ENCODE results near the gene BPTF.
"Not testable (repeated sequence)": the region's sequence is repeated elsewhere in the genome, so short reads cannot be mapped to it uniquely, and the experiment has no call there.

BPTF gene

GRCh38 chr17:67836205-67836987 is 11.1 kb downstream of the BPTF start:
- DNase-seq = no peak

GRCh38 chr17:67837965-67838364 is 12.7 kb downstream of the BPTF start:
- DNase-seq = no peak

- no peak for DNase-seq
Measured at GRCh38 chr17:67838538-67838937, 13.2 kb downstream of the BPTF start.

GRCh38 chr17:67841992-67842391 is 16.7 kb downstream of the BPTF start:
- no peak for DNase-seq

GRCh38 chr17:67842648-67843047 is 17.3 kb downstream of the BPTF start:
- DNase-seq = no peak

- no peak for DNase-seq
Measured at GRCh38 chr17:67845374-67845773, 20.1 kb downstream of the BPTF start.

GRCh38 chr17:67848189-67848588 is 22.9 kb downstream of the BPTF start:
- DNase-seq = not testable (repeated sequence)

- not testable (repeated sequence) for DNase-seq
Measured at GRCh38 chr17:67848846-67849245, 23.5 kb downstream of the BPTF start.

- DNase-seq = no peak
Measured at GRCh38 chr17:67850991-67851631, 25.8 kb downstream of the BPTF start.

- no peak for DNase-seq
Measured at GRCh38 chr17:67853703-67854102, 28.4 kb downstream of the BPTF start.

GRCh38 chr17:67854378-67854777 is 29.1 kb downstream of the BPTF start:
- DNase-seq = no peak

GRCh38 chr17:67855504-67856324 is 30.4 kb downstream of the BPTF start:
- DNase-seq = no peak

- DNase-seq = not testable (repeated sequence)
Measured at GRCh38 chr17:67856402-67856801, 31.1 kb downstream of the BPTF start.

- DNase-seq = no peak
Measured at GRCh38 chr17:67862614-67863217, 37.4 kb downstream of the BPTF start.

- no peak for DNase-seq
Measured at GRCh38 chr17:67863624-67864247, 38.4 kb downstream of the BPTF start.

GRCh38 chr17:67865438-67865837 is 40.1 kb downstream of the BPTF start:
- no peak for DNase-seq

GRCh38 chr17:67867591-67867990 is 42.3 kb downstream of the BPTF start:
- DNase-seq = no peak

- DNase-seq = no peak
Measured at GRCh38 chr17:67868176-67868575, 42.9 kb downstream of the BPTF start.

GRCh38 chr17:67879662-67880061 is 54.4 kb downstream of the BPTF start:
- no peak for DNase-seq

GRCh38 chr17:67881083-67881482 is 55.8 kb downstream of the BPTF start:
- DNase-seq = no peak

- DNase-seq = no peak
Measured at GRCh38 chr17:67884741-67885140, 59.4 kb downstream of the BPTF start.

GRCh38 chr17:67891481-67892119 is 66.3 kb downstream of the BPTF start:
- DNase-seq = peak in 1 of 14 donors; percentile 34
